Measurements from ENCODE around the gene POLK.
"Not testable (repeated sequence)": the region's sequence is repeated elsewhere in the genome, so short reads cannot be mapped to it uniquely, and the experiment has no call there.

POLK gene

GRCh38 chr5:75511435-75512382 is at the start of gene POLK, which contains the start of gene CERT1:
POLK (plus strand) TSS chr5:75511891.
CERT1 (minus strand) TSS chr5:75511629; CDS start chr5:75511207, 422 bp downstream.
- peak; percentile 71 to 84 (median 76) for DNase-seq

GRCh38 chr5:75463726-75464125 is 48.0 kb upstream of the POLK start:
- DNase-seq = no peak

DNA sequence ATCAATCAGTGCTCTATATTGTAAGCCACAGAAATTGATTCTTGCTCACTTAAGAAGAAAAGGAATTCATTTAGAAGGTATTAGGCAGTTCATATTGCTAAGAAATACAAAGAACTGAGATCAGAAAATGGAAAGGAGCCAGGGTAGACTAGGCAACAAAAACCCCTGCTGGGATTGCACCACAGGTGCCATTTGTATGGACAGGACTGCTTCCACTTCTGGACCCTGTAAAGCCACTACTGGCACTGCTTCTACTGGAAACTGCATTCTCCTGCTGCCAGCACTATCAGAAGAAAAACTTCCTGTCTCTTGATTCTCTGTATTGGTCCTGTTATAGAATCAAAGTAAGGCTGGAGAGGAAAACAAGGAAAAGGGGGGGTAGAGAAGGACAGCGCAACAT is 46.2 kb upstream of the POLK start:
- no peak for DNase-seq

DNA sequence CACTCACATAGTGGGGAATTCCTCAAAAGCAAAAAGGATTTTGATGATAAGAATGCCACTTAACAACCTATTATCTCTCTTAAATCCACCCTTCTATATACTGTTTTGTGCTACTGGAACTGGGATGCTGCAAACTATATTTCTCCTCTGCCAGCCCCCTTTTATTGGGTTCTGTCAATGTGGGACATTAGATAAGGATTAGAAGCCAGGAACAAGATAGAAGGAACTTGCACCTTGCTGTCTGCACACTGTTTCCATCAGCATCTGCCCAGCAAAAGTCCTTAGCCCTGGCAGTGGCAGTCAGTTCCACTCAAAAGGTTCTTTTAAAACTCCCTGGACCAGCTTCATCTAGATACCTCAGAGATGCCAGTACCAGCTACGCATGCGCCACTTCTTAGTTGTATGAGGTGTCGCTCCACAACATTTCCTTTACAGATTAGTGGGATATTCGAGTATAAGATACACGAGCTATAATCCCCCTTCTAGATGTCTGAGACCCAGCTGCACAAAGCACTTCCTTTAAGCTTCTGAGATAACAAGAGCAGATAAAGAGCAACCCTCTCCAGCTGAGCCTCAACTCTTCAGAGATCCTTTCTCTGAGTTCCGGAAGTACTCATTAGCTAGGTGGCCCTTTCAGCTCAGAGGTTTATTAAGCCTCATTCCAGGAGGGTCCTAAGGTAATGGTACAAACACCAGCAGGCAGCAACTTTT is 45.5 kb upstream of the POLK start:
- DNase-seq = no peak

DNA sequence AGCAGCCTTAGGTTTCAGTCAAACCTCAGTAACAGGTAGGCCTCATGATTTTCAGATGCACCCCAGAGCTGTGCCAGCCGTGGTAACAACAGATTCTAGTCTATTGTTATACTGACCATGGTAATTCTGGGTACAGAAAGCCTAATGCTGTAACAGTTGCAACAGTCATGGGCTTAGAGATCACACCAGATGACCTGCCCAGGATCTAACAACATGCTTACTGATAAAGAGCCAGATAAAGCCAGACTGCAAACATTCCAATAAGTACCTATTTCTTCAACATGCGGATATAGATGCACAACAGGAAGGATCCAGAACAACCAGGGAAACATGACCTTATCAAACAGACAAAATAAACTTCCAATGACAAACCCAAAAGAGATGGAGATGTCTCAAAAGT is 43.1 kb upstream of the POLK start:
- DNase-seq = no peak

DNA sequence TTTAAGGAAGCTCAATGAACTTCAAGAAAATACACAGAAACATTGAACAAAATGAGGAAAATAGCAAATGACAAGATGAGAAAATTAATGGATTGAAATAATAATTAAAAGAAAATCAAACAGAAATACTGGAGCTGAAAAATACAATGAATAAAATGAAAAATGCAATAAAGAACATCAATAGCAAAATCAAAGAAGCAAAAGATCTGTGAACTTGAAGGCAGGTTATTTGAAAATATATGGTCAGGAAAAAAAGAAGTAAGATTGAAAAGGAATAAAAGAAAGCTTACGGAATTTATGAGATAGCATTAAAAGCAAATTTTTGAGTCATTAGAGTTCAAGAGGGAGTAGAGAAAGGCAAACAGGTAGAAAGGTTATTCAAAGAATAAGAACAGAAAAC is 42.7 kb upstream of the POLK start:
- DNase-seq = no peak

GRCh38 chr5:75471193-75471592 is 40.5 kb upstream of the POLK start:
- DNase-seq = no peak

DNA sequence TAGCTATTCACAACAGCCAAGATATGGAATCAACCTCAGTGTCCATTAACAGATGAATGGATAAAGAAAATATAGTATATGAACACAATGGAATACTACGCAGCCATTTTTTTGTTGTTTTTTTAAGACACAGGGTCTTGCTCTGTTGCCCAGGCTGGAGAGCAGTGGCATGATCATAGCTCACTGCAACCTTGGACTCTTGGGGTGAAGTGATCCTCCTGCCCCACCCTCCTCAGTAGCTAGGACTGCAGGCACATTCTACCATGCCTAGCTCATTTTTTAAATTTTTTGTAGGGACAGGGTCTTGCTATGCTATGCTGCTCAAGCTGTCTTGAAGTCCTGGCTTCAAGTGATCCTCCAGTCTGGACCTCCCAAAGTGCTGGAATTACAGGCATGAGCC is 38.7 kb upstream of the POLK start:
- DNase-seq = no peak

- no peak for DNase-seq
Measured at GRCh38 chr5:75473463-75473862, 38.2 kb upstream of the POLK start.

GRCh38 chr5:75475364-75475763 is 36.3 kb upstream of the POLK start:
- no peak for DNase-seq

- DNase-seq = no peak
Measured at GRCh38 chr5:75481024-75481423, 30.7 kb upstream of the POLK start.

DNA sequence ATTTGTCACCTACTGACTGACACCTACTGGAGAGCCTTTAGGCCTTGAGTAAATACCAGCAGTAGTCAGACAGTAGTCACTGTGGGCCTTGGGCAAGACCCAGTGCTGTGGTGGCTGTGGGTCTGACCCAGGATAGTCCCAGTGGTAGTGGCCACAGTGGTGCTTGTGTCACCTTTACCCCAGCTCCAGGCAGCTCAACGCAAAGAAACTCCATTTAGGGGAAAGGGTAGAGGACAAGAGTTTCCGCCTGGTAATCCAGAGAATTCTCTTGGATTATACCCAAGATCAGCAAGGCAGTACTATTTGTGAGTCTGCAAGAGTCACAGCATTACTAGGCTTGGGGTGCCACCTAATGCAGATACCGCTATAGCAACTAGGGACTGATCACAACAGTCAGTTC is 29.2 kb upstream of the POLK start:
- no peak for DNase-seq

- DNase-seq = no peak
Measured at GRCh38 chr5:75484605-75485004, 27.1 kb upstream of the POLK start.

- DNase-seq = not testable (repeated sequence)
Measured at GRCh38 chr5:75489847-75490246, 21.8 kb upstream of the POLK start.

GRCh38 chr5:75491621-75492020 is 20.1 kb upstream of the POLK start:
- no peak for DNase-seq

GRCh38 chr5:75496026-75496425 is 15.7 kb upstream of the POLK start:
- DNase-seq = no peak

DNA sequence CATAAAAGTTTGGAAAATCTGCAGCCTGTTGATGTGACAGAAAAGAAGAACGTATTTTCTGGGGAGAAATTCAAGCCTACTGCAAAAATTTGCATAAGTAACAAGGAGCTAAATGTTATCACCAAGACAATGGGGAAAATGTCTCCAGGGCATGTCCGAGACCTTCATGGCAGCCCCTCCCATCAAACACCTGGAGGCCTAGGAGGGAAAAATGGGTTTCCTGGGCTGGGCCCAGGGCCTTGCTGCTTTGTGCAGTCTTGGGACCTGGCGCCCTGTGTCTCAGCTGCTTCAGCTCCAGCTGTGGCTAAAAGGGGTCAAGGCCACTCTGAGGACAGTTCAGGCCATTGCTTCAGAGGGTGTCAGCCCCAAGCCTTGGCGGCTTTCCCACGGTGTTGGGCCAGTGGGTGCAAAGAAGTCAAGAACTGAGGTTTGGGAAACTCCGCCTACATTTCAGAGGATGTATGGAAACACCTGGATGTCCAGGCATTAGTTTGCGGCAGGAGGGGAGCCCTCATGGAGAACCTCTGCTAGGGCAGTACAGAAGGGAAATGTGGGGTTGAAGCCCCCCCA is 13.4 kb upstream of the POLK start:
- DNase-seq = no peak

GRCh38 chr5:75498875-75499274 is 12.8 kb upstream of the POLK start:
- not testable (repeated sequence) for DNase-seq

GRCh38 chr5:75505112-75505511 is 6.6 kb upstream of the POLK start:
- DNase-seq = not testable (repeated sequence)

DNA sequence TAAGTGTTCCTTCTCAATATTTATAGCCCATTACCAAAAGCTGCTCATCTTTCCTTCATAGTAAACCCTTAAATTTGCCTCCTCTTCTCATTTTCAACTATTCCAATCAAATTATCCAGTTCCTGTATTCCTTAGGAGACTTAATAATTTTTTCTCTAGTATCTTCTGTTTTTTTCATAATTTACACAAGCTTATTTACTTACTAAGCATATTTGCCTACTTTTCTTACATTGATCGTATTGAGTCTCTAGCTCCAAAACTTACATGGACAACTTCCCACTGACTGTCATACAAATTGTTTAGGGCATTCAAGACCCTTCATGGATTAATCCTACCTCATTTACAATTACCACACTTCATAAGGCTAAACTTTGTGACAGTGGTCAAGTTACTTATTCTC is 3.9 kb upstream of the POLK start:
- no peak for DNase-seq

DNA sequence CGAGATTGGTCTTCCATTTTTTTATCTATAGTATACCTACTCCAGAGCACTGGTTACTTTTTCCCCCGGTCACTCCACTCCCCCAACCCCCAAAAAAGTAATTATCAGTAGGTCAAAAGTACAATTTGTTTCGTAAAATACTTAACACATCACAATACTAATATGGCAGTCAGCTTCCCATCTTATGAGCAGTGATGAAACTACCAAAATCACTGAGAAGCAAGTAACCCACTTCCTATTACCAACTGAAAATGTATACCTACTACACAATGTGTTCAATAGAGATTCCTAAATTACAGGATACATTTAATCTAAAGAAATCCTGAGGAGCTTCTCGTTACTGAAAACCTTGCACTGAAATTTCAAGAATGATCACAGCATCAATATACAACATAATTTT is 2.1 kb upstream of the POLK start:
- DNase-seq = no peak

DNA sequence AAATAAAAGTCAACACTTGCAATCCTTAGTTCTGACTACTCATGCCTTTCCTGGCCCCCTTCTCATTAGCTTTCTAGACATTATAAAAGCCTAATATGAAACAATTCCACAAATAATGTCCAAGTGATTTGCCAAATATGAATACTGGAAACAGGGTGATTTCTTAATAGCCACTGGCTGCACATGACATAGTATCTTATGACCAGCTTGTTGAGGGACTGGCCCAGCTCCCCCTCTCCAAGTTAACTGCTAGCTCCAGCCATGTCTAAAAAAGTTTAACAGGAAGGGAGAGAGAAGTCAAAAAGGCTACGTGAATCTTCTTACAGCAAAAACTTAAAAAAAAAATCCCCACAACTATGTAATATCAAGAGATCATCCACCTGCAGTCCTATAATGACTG is 1.7 kb upstream of the POLK start:
- no peak for DNase-seq

GRCh38 chr5:75510417-75510835 is 1.3 kb upstream of the POLK start:
- DNase-seq = no peak

Measured in activated naive CD4-positive, alpha-beta T cell (primary cell).